ENCODE data around the gene VANGL1.
"Not testable (repeated sequence)": the region's sequence is repeated elsewhere in the genome, so short reads cannot be mapped to it uniquely, and the experiment has no call there.

Gene VANGL1

DNA sequence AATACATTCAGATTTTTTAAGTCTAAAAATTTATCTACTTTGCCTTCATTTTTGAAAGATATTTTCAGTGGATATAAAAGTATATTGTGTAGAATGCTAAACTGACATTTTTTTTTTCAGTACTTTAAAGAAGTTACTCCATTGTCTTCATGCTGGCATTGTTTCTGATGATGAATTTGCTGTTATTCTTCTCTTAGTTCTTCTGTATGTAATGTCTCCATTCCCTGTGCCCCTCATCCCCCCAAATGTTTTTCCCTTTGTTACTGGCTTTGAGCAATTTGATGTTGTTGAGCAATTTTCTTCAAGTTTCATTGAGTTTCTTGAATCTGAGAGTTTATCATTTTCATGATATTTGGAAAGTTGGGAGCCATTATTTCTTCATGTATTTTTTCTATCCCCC, 20.8 kb upstream of the VANGL1 start:
- no peak for DNase-seq
- Mint-ChIP-seq H3K4me3 (no peak overlapping the region), H3K9me3 (peaks cover 52% of the 10 kb centered on the region), H3K36me3 (ENCODE audit: low read depth) (peaks cover 22% of the 10 kb centered on the region), H3K4me1 (no peaks in the 10 kb centered on the region), H3K27ac (no peak overlapping the region), H3K27me3 (ENCODE audit: low read depth, poor library complexity) (peaks cover 13% of the 10 kb centered on the region)
- TF ChIP-seq, protein P1, sequence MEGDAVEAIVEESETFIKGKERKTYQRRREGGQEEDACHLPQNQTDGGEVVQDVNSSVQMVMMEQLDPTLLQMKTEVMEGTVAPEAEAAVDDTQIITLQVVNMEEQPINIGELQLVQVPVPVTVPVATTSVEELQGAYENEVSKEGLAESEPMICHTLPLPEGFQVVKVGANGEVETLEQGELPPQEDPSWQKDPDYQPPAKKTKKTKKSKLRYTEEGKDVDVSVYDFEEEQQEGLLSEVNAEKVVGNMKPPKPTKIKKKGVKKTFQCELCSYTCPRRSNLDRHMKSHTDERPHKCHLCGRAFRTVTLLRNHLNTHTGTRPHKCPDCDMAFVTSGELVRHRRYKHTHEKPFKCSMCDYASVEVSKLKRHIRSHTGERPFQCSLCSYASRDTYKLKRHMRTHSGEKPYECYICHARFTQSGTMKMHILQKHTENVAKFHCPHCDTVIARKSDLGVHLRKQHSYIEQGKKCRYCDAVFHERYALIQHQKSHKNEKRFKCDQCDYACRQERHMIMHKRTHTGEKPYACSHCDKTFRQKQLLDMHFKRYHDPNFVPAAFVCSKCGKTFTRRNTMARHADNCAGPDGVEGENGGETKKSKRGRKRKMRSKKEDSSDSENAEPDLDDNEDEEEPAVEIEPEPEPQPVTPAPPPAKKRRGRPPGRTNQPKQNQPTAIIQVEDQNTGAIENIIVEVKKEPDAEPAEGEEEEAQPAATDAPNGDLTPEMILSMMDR (IDR thresholded peaks at IDR 0.05) = no peak

DNA sequence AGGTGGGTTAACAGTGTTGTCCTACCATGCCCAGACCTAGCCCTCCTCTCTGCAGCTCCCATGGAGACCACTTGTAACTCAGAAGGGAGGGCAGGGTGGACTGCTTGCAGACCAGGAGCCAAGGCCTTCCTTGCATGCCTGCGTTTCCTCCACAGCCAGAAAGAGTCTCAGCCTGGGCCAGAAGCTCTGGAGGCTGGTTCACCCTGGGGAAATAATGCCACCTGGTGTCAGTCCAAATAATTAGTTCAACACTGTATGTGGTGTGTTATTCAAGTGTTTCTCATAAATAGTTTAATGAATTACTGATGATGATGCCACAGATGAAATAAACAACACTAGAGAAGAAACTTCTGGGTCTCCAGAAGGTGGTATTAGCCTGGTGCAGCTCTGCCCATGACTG, 16.9 kb upstream of the VANGL1 start:
- peaks cover 13% of the 10 kb centered on the region for H3K27me3 Mint-ChIP-seq (ENCODE audit: low read depth, poor library complexity)
- peaks cover 40% of the 10 kb centered on the region for H3K9me3 Mint-ChIP-seq
- DNase-seq = no peak
- no peak overlapping the region for H3K27ac Mint-ChIP-seq
- TF ChIP-seq, protein P1 (IDR thresholded peaks at IDR 0.05) = no peak
- no peak overlapping the region for H3K4me3 Mint-ChIP-seq
- peaks cover 21% of the 10 kb centered on the region for H3K36me3 Mint-ChIP-seq (ENCODE audit: low read depth)
- H3K4me1 Mint-ChIP-seq = no peaks in the 10 kb centered on the region

DNA sequence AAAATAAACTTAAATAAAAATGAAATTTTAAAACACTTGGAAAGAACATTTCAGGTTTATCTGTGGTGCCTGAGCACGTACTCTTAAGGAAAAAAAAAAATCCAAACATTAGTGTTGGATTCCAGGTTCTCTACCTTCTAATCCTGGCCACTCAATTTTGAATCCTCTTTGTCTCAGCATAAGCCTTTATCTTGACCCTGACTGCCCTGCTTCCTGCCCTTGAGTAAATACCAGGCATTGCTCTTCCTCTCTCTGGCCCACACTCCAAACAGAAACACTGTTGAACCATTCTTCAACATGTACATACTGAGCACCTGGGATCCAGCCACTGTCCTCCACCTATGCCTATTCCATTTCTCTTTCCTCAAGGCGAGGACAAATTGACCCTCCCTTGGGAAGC, 11.4 kb upstream of the VANGL1 start:
- Mint-ChIP-seq H3K9me3 (peaks cover 29% of the 10 kb centered on the region), H3K4me1 (peaks cover 5% of the 10 kb centered on the region), H3K4me3 (no peak overlapping the region), H3K27me3 (ENCODE audit: low read depth, poor library complexity) (peaks cover 6% of the 10 kb centered on the region), H3K27ac (no peak overlapping the region), H3K36me3 (ENCODE audit: low read depth) (peaks cover 5% of the 10 kb centered on the region)
- DNase-seq = no peak
- TF ChIP-seq, protein P1 (IDR thresholded peaks at IDR 0.05) = no peak

DNA sequence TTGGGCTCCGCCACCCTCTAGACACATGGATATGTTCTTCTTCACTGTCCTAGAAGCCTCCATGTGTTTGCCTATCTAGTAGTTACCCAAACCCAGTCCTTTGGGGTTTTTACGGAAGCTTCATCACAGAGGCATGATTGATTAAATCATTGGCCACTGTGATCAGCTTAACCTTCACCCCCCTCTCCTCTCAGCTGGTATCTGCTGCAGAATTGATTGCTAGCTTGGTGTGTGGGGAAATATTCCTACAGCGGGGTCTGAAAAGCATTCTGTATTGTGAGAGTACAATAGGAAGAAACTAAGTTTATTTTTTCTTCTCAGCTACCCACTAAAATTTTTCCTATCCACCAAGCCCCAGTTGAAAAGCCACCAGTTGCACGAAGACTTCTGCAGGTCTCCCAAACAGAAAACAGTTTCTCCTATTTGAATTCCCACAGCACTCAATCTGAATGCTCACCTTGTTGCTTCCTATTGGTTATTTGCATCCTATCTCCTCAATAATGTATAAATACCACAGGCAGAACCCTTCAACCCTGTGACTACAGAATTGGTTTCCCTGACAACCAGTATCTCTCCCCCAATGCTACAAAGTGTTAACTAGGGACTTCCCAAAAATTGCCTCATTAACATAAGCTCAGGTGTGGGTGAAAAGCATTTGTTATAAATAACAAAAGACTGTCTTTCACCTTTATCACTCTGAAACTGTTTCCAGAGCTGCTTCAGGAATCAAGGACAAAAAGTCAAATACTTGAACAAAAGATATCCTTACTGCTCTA, 9.3 kb upstream of the VANGL1 start:
- no peak for DNase-seq
- Mint-ChIP-seq H3K36me3 (ENCODE audit: low read depth) (peaks cover 17% of the 10 kb centered on the region), H3K27me3 (ENCODE audit: low read depth, poor library complexity) (peaks cover 8% of the 10 kb centered on the region), H3K27ac (no peak overlapping the region), H3K4me3 (no peak overlapping the region), H3K9me3 (peaks cover 50% of the 10 kb centered on the region), H3K4me1 (peaks cover 5% of the 10 kb centered on the region)
- TF ChIP-seq, protein P1 (IDR thresholded peaks at IDR 0.05) = no peak

DNA sequence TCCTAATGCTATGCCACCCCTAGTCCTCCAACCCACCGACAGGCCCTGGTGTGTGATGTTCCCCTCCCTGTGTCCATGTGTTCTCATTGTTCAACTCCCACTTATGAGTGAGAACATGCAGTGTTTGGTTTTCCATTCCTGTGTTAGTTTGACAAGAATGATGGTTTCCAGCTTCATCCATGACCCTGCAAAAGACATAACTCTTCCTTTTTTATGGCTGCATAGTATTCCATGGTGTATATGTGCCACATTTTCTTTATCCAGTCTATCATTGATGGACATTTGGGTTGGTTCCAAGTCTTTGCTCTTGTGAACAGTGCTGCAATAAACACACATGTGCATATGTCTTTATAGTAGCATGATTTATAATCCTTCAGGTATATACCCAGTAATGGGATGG, 8.2 kb upstream of the VANGL1 start:
- not testable (repeated sequence) for H3K27ac Mint-ChIP-seq, H3K4me3 Mint-ChIP-seq

DNA sequence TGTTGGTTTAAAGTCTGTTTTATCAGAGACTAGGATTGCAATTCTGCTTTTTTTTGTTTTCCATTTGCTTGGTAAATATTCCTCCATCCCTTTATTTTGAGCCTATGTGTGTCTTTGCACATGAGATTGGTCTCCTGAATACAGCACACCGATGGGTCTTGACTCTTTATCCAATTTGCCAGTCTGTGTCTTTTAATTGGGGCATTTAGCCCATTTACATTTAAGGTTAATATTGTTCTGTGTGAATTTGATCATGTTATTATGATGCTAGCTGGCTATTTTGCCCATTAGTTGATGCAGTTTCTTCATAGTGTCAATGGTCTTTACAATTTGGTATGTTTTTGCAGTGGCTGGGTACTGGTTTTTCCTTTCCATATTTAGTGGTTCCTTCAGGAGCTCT, 4.5 kb upstream of the VANGL1 start:
- H3K4me3 Mint-ChIP-seq, H3K27ac Mint-ChIP-seq, DNase-seq, H3K4me1 Mint-ChIP-seq: not testable (repeated sequence)
- Mint-ChIP-seq H3K36me3 (ENCODE audit: low read depth) (peaks cover 33% of the 10 kb centered on the region), H3K9me3 (peaks cover 81% of the 10 kb centered on the region), H3K27me3 (ENCODE audit: low read depth, poor library complexity) (peaks cover 13% of the 10 kb centered on the region)

More for the DNA sequence above, 8.2 kb upstream of the VANGL1 start:
- Mint-ChIP-seq H3K9me3 (peaks cover 51% of the 10 kb centered on the region), H3K36me3 (ENCODE audit: low read depth) (peaks cover 16% of the 10 kb centered on the region)
- DNase-seq; H3K27me3 Mint-ChIP-seq (ENCODE audit: low read depth, poor library complexity); H3K4me1 Mint-ChIP-seq: not testable (repeated sequence)

DNA sequence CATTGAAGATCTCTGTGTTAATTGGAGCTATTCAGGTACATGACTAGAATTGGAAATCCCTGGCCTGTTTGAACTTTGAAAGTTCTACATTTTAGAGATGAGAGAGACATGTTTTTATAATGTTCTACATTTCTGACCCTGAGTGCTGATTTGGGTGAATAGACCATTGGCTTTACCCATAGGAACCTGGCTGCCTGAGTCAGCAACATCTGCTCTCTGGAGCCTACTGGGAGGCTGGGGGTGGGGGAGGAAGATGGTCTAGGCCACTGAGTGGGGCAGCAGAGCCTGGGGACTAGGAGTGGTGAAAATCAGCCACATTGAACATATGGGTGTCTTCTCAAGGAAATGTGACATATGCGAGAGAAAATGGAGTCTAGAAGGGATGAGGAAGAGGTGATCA, 1.4 kb upstream of the VANGL1 start:
- H3K4me1 Mint-ChIP-seq = peaks cover 31% of the 10 kb centered on the region
- H3K27me3 Mint-ChIP-seq (ENCODE audit: low read depth, poor library complexity) = peaks cover 10% of the 10 kb centered on the region
- H3K36me3 Mint-ChIP-seq (ENCODE audit: low read depth) = peaks cover 33% of the 10 kb centered on the region
- peak overlapping the region; percentile 87 for H3K4me3 Mint-ChIP-seq
- H3K27ac Mint-ChIP-seq = no peak overlapping the region
- TF ChIP-seq, protein P1 (IDR thresholded peaks at IDR 0.05) = no peak
- DNase-seq = no peak
- H3K9me3 Mint-ChIP-seq = peaks cover 62% of the 10 kb centered on the region

Data from nephron progenitor cell (in vitro differentiated cells).